CD4-positive, alpha-beta T cell treated with Interleukin-1 beta for 1 hour (primary cell): ENCODE data around the gene SETD1A.

Source experiments
- DNase-seq, 2 donors: peaks; one replicate each; pipeline ENCODE4 v3.0.0-alpha.2; 2020 to 2022

SETD1A gene

DNA sequence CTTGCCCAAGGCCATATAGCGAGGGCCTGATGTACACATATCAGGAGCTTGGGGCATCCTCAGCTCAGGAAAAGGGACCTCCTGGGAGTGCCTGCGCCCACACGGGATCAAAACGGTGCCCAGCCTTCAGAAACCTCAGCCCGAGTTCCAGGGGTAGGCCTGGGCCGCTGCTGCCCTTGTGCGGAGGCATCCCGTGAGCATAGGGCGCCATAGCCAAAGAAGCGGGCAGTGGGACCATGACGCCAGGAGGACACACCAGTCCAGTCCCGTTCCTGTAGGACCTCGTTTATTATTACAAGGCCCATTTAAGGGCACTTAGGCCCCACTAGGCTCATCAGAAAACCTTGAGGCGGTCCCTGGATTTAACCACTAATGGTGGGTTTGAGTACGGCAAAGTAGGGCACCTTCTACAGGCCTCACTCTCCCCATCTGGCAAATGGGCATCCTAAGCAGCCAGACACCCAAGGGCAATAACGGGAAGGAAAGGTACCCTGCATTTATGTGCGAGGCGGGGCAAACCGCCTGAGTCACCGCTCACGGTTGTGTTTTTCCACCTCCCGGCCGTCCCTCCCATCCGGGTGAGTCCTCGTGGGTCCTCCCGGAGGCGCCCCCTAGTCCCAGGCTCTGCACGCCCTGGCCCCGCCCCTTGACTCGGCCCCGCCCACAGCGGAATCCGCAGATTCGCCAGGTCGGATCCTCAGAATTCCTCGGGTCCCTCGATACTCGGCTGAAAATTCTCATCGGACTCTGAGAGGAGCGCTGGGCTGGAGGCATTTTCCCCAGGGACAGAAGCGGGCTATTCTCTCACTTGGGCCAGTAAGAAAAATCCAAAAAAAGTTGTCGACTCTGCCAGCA is 726 bp upstream of the SETD1A start:
- peak; percentile 81 to 84 for DNase-seq

DNA sequence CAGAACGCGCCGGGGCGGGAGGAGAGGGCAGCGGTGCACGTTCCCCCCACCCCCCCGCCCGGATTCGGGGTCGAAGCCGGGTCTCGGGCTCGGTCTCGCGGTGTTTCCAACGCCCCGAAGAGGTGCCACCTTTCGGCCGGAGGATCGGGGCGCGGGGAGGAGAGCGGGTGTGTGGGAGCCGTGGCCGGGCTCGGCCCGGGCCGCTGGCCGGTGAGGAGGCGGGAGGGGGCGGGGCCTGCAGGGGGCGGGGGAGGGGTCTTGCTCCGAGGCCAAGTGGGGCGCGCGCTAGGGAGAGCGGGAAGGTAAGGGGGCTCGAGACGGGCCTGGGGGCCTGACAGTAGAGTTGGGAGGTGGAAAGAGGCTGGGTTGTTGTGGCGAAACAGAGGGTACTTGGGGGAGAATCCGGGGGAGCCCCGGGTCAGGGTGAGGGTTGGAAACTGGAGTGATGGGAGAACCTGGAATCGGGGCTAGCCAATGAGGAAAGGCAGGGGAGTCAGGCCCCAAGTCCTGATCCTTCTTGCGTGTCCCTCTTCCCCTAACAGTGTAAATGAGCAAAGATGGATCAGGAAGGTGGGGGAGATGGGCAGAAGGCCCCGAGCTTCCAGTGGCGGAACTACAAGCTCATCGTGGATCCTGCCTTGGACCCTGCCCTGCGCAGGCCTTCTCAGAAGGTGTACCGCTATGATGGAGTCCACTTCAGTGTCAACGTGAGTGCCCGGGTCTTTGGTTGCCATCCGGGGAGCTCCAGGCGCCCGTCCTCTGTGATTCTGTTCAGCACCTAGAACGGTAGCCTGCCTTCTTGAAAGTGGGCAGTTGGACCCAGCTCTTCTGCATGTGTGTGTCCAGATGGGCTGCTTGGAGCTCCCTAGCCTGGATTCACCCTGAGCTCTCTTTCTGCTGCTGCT is 873 bp downstream of the SETD1A start:
- DNase-seq = no peak

GRCh38 chr16:30961384-30961783 is 3.8 kb downstream of the SETD1A start:
- DNase-seq = no peak

DNA sequence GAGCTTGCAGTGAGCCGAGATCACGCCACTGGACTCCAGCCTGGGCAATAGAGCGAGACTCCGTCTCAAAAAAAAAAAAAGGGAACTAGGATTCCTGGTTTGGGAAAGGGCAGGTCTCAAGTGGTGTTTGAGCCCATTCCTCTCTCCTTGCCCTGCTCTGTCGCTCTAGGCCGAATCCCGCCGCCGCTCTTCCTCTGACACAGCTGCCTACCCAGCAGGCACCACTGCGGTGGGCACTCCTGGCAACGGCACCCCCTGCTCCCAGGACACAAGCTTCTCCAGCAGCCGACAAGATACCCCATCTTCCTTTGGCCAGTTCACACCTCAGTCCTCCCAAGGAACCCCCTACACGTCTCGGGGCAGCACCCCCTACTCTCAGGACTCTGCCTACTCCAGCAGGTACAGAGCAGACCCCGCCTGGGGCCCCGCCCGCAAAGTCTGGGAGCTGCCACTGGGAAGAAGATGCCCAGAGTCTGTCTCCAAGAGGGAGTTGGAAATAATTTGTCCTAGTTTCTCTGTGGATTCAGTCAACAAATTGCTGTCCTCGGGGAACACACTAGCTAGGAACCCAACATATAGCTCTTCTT is 6.5 kb downstream of the SETD1A start:
- no peak for DNase-seq

DNA sequence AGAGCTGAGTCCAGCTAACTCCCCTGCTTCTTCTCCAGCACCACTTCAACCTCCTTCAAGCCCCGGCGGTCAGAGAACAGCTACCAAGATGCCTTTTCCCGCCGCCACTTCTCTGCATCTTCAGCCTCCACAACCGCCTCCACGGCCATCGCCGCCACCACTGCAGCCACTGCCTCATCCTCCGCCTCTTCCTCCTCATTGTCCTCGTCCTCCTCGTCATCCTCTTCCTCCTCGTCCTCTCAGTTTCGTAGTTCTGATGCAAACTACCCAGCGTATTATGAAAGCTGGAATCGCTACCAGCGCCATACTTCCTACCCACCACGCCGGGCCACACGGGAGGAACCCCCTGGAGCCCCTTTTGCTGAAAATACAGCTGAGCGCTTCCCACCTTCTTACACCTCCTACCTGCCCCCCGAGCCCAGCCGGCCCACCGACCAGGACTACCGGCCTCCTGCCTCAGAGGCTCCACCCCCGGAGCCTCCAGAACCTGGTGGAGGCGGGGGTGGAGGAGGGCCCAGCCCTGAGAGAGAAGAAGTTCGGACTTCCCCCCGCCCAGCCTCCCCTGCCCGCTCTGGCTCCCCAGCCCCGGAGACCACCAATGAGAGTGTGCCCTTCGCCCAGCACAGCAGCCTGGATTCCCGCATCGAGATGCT is 7.1 kb downstream of the SETD1A start:
- no peak for DNase-seq

GRCh38 chr16:30965436-30965835 is 7.9 kb downstream of the SETD1A start:
- DNase-seq = no peak

DNA sequence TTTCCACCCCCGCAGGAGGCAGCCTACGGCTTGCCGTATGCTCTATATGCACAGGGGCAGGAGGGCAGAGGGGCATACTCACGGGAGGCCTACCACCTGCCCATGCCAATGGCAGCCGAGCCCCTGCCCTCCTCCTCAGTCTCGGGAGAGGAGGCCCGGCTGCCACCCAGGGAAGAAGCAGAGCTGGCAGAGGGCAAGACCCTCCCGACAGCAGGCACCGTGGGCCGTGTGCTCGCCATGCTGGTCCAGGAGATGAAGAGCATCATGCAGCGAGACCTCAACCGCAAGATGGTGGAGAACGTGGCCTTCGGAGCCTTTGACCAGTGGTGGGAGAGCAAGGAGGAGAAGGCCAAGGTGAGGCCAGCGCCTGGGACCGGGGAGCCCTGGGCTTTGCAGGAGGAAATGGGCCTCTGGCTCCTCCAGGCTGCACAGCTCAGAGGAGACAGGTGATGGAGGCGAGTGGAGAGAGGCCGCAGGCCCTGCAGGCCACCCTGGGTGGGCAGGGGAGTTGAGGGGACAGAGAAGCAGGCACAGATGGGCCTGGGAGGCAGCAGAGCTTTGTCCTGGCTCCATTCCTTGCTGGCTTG is 8.6 kb downstream of the SETD1A start:
- no peak for DNase-seq

GRCh38 chr16:30967795-30968194 is 10.2 kb downstream of the SETD1A start:
- no peak for DNase-seq

DNA sequence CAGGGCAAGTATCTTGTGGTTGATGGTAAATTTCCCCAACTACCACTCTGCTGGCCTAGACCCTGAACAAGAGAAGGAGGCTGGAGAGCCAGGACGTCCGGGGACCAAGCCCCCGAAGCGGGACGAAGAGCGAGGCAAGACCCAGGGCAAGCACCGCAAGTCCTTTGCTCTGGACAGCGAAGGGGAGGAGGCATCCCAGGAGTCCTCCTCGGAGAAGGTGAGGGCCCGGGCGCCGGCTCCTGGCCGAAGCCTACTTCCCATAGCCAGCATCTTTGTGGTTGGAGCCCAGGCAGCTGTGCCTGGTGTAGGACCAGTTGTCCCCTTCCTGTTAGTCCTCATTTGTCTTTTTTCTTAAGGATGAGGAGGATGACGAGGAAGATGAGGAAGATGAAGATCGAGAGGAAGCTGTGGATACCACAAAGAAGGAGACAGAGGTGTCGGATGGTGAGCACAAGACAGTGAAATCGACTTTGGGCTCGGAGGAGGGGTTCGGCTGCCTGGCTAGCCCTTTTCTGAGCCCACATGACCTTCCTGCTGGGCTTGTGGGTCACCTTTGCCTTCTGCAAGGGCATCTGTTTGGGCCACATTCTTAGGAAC is 11.8 kb downstream of the SETD1A start:
- DNase-seq = no peak

DNA sequence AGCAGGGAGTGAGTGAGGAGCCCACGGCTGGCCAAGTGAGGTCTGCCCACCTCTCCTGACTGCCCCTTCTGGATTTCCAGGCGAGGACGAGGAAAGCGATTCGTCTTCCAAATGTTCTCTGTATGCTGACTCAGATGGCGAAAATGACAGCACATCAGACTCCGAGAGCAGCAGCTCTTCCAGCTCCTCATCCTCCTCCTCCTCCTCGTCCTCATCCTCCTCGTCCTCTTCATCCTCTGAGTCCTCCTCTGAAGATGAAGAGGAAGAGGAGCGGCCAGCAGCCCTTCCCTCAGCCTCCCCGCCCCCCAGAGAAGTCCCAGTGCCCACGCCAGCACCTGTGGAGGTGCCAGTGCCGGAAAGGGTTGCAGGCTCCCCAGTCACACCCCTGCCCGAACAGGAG is 13.7 kb downstream of the SETD1A start:
- DNase-seq = no peak

- no peak for DNase-seq
Measured at GRCh38 chr16:30972872-30973271, 15.3 kb downstream of the SETD1A start.

- no peak for DNase-seq
Measured at GRCh38 chr16:30974348-30974747, 16.8 kb downstream of the SETD1A start.

GRCh38 chr16:30976486-30976885 is 18.9 kb downstream of the SETD1A start:
- no peak for DNase-seq

DNA sequence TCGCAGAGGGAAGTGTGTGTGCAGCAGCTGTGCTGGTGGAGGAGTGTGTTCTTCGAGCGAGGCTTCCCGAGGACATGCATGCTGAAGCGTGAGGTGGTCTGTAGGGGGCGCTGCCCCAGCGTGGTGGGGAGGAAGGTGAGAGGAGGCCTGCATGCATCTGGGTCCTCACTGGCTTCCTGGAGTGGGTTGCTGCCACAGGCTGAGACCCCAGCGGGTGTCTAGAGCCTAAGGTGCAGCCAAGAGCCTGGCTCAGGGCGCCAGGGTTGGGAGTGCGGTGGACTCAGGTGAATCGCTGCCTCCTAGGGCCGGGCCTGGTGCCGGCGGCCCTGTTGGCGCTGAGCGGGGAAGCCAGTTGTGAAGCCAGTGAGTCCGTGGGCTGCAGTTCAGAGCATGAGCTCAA is 19.9 kb downstream of the SETD1A start:
- DNase-seq = peak in 1 of 2 donors; percentile 16

DNA sequence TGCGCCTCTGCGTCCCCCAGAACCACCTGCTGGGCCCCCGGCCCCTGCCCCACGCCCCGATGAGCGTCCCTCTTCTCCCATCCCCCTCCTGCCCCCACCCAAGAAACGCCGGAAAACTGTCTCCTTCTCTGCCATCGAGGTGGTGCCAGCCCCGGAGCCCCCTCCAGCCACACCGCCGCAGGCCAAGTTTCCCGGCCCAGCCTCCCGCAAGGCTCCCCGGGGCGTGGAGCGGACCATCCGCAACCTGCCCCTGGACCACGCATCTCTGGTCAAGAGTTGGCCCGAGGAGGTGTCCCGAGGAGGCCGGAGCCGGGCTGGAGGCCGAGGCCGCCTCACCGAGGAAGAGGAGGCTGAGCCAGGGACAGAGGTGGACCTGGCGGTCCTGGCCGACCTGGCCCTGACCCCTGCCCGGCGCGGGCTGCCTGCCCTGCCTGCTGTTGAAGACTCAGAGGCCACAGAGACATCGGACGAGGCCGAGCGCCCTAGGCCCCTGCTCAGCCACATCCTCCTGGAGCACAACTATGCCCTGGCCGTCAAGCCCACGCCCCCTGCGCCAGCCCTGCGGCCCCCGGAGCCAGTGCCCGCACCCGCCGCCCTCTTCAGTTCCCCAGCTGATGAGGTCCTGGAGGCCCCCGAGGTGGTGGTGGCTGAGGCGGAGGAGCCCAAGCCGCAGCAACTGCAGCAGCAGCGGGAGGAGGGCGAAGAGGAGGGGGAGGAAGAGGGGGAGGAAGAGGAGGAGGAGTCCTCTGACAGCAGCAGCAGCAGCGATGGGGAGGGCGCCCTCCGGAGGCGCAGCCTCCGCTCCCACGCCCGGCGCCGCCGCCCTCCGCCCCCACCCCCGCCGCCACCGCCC is 21.8 kb downstream of the SETD1A start:
- DNase-seq = no peak

DNA sequence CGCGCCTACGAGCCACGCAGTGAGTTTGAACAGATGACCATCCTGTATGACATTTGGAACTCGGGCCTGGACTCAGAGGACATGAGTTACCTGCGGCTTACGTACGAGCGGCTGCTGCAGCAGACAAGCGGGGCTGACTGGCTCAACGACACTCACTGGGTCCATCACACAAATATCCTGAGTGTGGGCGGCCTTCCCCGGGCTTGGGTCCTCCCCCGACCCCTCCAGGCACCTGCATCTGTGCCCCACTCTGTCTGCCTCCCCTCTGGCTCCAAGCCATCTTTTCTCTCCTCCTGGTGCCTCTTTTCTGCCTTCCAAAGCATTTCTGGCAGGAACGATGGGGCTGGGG is 22.4 kb downstream of the SETD1A start:
- DNase-seq = no peak

- no peak for DNase-seq
Measured at GRCh38 chr16:30980434-30980833, 22.9 kb downstream of the SETD1A start.

GRCh38 chr16:30980959-30981358 is 23.4 kb downstream of the SETD1A start:
- DNase-seq = no peak

GRCh38 chr16:30982548-30983288 is 25.2 kb downstream of the SETD1A start:
- DNase-seq = no peak

DNA sequence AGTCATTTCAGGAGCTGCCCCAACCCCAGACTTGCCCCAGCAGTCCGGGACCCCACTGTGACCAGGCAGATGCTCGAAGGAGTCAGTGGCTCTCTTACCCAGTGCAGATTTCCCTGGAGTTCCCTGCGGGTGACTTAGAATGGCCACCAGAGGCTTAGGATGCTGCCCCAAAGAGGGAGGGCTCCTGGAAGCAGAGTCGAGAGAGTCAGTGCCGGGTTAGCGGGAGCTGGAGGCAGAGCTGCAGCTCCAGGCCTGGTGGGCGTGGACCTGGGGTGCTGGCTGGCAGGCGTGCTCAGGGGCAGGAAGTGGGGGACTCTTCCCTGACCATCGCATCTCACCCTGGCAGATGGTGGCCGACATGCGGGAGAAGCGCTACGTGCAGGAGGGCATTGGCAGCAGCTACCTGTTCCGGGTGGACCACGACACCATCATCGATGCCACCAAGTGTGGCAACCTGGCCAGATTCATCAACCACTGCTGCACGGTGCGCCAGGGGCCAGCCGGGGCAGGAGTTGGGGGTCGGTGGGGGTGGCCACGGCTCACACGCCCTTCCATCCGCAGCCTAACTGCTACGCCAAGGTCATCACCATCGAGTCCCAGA is 25.8 kb downstream of the SETD1A start:
- DNase-seq = no peak
